CD4-positive, alpha-beta T cell treated with Interleukin-17A for 1 hour (primary cell): Measurements from ENCODE around the gene SLC6A18.

Source experiments
- DNase-seq: peaks from one replicate; pipeline ENCODE4 v3.0.0-alpha.2; 2020

Gene SLC6A18

DNA sequence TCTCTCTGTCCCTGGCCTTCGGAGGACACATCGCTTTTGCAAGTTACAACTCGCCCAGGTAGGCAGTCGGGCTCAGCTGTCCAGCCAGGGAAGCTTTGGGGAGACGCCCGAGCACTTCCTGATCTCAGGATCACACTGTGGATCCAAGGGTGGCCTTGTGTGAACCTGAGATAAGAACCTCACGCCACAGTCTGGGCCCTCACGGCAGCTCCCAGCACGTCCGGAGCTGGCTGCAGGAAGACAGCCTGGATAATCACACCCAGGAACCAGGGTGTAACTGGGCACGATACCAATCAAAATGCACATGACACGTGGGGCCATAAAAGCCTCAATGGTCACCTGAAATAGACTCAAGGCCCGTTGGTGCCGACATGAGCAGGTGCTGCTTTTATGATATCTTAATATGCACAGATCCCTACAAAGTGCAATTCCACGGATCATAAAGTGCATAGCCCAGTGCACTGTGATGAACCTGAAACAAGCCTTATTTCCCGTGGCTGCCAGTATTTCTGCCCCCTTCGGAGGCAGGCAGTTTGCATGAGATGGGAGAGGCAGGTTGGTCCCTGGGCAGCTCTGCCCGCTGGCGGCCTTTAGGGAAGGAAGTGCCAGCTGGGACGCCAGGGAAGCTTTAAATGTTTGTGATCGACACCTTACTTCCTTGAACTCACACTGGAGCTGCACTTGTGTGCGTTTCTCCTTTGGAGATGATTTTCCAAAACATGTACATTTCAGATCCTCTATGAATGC lies 14.5 kb downstream of the SLC6A18 start:
- no peak for DNase-seq

DNA sequence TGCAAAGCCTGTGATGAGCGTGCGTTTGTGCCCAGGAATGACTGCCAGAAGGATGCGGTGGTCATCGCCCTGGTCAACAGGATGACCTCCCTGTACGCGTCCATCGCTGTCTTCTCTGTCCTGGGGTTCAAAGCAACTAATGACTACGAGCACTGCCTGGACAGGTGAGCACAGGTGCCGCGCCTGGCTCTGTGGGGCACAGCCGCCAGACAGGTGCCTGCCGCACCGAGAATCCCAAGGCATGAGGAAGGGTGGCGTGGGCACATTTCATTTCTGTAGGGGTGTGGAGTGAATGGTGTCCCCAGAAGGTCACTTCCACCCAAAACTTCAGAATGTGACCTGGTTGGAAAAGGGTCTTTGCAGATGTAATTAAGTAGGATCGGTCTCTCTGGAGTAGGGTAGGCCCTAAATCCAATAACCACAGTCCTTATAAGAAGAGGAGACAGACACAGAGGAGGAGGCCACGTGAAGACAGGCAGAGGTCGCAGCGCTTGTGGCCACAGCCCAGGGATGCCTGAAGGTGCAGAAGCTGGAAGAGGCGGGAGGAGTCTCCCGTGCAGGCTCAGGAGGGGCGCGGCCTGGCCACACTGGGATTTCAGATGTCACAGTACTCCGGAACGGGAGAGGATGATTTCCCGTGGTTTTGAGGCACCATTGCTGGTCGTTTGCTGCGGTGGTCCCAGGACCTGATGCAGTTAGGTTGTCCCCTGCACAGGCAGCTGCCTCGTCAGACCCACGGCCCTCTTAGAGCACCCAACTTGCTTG lies 15.5 kb downstream of the SLC6A18 start:
- DNase-seq: no peak

DNA sequence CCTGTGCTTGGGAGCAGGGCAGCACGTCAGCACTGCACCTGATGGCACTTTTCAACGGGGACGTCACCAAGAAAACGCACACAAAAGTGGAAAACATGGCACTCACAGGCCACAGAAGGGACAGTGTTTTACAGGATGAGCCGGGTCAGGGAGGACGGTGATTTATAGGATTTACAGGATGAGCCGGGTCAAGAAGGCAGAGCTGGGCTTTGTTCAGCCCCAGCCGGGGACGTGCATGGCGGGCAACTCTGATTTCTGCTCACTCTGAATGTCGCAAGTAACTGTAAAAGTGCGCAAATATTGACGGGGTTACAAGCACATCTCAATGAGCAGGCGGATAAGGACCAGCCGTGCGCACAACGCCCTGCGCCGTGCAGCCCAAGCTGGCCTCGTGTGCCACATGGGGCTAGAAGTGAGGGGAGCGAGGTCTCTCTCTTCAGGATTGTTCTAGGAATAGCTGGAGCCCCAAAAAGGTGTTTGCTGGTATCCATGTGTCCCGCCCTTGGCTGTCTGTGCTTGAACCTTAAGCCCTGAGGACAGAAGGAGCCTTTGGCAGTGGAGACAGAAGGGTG lies 16.4 kb downstream of the SLC6A18 start:
- DNase-seq: no peak

DNA sequence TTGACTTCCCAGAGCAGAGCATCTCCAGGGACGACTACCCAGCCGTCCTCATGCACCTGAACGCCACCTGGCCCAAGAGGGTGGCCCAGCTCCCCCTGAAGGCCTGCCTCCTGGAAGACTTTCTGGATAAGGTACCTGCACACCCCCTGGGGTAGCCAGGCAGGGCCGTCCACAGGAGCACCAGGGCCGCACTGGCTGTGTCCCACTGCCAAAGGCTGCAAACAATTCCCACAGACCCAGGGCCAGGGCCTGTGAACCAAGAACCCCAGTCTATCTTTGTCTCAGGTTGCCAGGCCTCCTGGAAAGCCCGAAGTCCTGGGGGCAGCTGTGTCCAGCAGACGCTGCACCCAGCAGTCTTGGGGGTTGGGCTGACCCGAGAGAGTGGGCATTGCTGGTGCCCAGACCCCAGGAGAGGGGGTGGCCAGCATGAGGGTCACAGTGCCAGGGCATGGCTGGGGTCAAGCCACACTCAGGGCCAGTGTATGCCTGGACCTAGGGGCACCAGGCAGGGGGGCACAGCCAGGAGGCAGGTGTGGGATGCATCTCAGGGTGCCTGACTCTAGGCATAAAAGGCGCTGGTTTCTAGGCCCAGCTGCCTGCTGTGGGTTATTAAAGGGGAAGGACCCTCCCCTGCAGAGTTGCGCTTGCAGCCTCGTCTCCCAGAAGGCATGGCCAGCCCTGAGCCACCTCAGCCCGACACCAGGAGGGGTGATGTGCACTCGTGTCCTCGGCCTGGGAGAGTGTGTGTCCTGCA lies 17.7 kb downstream of the SLC6A18 start:
- DNase-seq: no peak

DNA sequence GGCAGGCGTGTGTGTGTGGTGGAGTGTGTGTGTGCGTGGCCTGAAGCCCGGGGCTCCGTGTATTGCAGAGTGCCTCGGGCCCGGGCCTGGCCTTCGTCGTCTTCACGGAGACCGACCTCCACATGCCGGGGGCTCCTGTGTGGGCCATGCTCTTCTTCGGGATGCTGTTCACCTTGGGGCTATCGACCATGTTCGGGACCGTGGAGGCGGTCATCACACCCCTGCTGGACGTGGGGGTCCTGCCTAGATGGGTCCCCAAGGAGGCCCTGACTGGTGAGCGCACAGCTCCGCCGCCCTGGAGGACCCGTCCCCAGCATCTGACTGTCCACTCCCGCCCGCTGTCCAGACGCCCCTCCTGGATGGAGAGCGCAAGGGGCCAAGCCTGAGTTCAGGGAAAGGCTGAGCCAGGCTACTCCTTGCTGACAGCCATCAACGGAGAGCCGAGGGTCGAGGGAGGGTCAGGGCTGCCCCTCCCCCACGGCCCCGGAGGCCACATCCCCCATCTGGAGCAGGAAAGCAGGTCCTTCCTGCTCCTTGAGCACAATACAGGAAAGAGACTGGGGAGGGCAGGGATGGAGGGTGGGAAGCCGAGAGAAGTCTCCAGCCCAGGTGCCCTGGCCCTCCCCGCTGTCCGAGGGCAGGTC lies 18.4 kb downstream of the SLC6A18 start:
- no peak for DNase-seq

DNA sequence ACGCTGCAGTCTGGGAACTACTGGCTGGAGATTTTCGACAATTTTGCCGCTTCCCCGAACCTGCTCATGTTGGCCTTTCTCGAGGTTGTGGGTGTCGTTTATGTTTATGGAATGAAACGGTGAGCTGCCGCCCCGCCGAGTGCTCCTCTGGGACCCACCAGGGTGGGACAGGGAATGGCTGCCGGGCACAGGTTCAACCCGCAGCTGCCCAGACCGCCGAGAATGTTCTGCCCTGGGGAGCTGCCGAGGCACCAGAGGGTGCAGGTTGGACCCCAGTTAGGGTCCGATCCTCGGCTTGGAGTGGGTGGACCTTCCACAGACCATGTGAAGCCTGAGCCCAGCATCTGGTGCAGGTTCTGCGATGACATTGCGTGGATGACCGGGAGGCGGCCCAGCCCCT lies 19.1 kb downstream of the SLC6A18 start:
- DNase-seq: no peak

DNA sequence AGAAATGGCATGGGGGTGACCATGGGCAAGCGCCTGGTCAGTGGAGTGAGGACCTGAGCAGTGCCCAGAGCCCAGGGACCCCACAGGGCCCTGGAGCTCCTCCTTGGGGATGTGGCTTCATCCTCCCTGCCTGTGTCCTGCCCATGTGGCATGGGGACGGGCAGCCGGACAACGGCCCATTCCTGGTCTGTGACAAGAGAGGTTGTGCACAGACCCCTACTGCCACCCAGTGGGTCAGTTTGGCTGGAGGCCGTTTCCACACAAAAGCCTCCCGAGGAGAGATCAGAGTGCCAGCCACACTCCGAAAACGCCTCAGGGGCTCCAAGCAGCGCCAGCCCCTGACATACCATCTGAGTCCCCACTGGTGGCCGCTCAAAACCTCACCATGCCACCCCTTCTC lies 19.8 kb downstream of the SLC6A18 start:
- DNase-seq: no peak

DNA sequence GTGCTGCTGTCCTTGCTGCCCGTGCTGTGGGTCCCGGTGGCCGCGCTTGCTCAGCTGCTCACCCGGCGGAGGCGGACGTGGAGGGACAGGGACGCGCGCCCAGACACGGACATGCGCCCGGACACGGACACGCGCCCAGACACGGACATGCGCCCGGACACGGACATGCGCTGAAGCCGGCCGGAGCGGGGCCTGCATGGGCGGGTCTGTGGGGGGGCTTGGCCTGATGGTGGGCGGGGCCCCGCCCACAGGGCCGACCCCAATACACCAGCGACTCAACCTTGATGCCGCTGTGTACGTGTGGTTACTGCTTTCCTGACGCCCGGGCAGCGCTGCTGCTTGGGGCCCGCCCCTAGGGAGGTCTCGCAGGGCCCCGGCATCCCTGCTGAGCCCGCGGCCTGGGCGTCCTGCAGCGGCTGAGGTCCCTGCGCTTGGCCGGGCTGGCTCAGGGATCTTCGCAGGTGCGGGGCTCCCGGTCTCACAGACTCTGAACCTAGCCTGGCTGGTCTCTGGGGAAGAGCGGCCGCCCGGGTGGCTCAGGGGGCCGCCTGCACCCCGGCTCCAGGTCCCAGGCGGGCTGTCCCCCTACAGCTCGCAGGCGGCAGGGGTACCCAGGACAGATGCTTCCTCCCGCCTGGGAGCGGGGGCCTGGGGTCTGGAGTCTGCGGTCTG lies 20.9 kb downstream of the SLC6A18 start:
- no peak for DNase-seq

DNA sequence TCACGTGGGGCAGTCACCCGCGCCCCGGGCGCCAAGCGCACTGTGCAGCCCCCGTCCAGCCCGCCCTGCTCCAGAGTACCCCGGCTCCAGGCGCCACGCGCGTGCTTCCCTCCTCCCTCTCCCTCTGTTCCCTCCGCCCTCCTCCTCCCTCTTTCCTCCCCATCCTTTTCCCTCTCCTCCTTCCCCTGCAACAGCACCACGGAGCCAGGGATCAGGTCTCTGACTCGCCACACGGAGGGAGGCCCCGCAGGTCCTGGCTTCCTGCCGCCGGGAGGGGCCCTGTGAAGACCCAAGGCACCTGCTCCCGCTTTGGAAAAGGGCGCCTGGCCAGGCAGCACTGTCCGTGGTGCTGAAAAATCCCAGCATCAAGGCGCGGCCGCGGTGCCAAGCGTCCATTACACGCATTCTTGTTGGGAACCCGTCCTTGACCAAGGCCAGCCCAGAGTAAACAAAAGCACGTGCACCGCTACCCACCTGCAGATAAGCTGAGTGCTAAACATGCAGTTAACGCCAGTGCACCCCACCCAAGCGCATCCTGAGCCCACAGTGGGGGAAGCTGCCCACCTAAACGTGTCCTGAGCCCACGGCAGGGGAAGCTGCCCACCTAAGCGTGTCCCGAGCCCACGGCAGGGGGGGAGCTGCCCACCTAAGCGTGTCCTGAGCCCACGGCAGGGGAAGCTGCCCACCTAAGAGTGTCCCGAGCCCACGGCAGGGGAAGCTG lies 21.7 kb downstream of the SLC6A18 start:
- DNase-seq: no peak

DNA sequence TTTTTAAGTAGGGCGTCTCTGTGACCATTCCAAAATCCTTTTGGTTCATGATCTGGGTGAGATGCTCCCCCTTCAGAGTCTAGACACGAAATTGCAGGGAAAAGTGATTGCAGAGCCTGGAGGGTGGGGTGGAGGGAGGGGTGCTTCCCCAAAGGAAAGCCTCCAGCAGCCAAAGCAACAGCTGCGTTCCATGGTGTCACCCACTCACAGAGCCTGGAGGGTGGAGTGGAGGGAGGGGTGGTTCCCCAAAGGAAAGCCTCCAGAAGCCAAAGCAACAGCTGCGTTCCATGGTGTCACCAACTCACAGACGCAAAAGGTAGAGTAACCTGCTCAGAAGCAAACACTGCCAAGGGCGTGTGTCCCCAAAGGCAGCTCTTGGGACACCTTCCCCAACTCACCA lies 22.6 kb downstream of the SLC6A18 start:
- DNase-seq: no peak

DNA sequence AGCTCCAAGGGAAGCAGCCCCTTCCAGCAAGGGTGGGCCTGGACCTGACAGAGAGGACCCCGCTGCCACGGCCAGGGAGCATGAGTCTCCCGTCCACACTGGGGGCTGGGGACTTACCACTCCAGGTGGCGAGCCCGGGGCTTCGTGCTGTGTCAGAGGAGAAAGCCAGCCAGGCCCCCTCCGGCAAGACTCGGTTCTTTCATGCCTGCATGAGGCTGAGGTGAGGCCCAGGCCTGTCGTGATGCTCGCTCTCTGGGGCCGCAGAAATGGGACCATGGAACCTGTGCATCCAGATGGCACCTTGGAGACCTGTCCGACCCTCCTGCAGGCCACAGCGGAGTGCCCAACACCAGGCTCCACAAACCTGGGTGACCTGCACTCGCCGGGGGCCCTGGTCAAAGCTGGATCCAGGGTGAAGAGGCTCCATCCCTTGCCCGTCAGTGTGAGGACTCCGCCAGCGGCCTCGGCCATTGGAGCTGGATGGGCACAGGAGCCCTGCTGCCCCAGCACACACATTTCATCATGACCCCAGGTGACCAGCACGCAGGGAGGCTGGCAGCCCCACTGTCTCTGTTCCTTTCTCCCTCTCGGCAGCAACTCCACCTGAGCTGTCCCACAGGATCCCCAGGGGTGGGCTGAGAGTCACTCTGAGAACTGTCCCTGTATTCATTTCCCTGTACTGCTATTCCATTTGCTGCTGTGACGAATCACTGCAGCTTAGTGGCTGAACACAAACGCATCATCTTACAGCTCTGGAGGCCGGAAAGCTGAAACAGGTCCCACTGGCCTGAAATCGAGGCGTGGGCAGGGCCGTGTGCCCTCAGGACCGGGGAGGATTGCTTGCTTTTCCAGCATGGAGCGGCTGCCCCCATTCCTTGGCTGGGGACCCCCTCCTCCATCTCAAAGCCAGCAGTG lies 24.4 kb downstream of the SLC6A18 start:
- DNase-seq: no peak

DNA sequence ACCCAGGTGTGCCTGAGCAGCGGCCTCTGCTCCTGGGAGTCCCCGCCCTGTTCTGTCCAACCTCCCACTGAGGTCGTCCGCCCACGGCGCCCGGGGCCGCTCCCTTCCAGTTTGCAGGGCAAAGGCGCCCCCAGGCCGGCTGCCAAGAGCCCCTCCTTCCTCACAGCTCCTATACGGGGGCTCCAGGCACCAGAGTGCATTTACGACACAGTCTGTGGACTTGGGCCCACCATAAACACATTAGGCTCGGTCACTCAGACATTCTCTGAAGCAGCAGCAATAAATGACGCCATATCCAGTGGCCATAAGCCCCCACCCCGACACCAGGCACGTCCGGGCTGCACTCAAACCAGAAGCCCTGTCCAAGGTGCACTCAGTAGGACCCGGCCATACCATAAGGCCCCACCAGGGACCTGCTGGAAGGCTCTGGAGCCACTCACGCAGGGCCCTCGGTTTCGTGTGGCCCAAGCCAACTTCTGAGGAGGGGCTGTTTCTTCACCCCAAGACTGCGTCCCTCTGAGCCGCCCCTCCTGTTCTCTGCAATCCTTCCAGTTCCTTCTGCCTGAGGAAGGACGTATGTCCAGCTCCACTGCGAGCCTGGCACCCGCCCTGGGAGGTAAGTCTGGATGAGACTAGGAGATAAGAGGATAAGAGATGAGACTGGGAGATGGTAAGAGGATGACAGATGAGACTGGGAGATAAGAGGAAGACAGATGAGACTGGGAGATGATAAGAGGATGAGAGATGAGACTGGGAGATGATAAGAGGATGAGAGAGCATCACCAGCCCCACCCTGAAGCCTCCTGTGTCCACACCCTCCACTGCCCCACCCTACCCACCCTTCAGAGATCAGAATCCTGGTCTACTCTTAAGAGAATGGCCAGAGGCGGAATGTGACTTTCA lies 26.7 kb downstream of the SLC6A18 start:
- no peak for DNase-seq

DNA sequence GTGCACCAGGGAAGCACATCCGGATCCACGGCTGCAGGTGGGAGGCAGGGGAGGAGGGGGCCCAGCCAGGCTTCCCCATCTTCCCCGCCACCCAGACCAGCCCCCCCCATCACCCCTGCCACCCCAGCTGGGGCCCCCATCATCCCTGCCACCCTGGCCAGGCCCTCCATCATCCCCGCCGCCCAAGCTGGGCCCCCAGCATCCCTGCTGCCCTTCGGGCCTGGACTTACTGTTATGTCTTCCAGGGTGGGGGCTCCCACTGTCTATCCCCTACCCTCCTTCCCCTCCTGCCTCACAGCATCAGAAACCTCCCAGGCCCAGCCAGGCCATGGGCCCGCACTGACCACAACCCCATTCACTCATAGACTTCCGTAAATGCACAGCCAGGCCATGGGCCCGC lies 27.5 kb downstream of the SLC6A18 start:
- no peak for DNase-seq

DNA sequence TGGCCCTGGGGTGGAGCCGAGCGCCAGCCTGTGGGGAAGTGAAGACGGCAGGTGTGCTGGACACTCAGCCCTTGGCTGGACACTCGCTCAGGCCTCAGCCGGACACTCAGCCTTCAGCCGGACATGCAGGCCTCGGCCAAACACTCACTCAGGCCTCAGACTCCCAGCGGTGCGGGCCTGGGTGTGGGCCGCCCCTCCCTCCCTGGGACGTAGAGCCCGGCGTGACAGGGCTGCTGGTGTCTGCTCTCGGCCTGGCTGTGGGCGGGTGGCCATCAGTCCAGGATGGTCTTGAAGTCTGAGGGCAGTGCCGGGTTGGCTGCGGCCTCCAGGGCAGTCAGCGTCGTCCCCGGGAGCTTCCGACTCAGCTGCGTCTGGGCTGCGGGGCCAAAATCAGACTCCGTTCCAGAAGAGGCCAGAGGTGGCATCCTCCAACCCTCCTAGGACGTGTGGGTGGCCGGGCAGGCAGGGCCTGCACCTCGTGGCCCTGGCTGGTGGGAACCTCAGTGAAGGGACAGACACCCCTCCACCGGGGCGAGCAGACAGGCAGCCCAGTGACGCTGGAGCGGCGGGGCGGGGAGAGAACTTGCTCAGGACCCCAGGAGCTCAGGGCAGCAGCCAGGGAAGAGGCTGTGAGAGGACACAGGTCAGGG lies 28.4 kb downstream of the SLC6A18 start:
- DNase-seq: no peak

DNA sequence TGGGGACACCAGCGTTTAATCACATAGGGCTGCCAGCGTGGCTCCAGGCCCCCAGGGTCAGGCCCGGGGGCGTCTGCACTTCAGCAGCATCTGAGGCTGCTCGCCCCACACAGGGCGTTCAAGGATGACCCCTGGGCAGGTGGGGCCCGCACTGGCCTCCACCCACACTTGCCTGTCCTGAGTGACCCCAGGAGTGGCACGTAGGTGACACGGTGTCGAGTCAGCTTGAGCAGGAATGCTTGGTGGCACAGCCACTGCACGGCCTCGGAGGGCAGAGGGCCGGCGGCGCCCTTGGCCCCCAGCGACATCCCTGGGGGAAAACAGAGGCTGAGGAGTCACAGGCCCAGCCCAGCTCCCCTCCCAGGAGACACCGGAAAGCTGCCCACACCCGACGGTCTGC lies 29.0 kb downstream of the SLC6A18 start:
- no peak for DNase-seq

DNA sequence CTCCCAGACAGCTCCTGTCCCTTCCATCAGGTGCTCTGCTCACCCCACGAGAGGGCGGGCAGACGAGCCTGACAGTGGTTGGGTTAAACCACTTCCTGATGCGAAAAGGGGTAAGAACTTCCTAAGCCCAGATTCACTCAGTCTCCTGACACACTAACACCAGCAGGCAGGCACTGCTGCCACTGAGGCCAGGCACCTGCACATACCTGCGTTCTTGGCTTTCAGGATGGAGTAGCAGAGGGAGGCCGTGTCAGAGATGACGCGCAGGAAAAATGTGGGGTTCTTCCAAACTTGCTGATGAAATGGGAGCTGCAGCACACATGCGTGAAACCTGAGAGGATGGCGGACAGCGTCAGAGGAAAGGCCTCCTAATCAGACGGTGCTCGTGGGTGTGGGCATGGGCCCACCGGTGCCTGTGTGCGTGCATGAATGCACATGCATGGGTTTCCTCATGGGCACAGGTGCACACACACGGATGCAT lies 29.9 kb downstream of the SLC6A18 start:
- peak; percentile 62 for DNase-seq

DNA sequence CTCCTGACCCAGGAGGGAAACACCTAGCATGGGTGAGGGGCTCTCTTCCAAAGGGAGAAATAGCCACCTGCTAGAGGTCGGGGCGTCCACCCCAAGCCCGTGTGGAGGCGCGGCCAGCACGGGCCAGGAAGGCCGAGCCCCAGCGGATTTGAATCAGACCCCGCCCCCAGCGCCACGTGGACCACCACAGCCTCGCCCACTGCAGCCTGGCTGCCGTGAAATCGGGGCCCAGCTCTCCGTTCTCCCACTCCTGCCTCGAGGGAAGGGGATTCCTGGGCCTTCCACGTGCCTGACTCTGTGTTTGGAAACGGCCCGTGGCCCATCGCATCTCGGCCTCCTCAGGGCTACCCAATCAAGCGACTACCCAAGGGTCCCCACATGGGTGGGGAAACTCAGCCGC lies 31.6 kb downstream of the SLC6A18 start:
- DNase-seq: no peak

DNA sequence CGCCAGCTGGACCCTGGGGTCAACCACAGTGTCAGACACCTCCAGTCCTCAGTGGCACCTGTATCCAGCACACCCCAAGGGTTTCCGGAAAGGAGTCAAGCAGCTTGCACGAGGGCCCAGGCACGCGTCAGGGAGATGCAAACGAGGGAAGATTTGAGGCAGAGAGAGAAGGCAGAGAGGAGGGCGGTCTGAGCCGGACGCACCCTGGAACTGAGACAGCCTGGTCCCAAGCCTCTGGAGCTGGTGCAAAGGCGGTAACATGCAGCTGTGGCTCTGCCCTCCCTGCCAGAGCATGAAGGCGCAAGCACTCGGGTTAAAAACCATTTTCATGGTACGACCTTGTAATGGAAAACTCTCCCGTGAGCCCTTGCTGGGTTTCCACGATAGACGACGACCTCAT lies 32.2 kb downstream of the SLC6A18 start:
- DNase-seq: no peak

DNA sequence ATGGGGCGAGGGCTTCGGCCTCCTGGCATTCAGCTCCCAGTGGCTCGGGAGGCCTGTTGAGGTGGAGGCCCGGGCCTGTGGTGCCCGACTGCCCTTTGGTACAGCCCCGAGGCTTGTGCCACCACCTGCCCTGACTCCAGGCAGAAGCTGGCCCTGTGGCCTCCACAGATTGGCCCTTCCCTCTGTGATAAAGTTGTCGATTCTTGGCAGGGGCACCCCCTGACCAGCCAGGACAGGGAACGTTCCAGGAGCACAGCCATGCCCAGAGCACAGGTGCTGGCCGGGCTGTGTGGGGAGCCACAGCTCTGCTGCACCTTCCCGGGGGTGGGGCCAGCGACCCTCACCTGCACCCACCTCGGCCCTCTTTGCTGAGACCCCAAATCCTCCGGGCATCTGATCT lies 32.7 kb downstream of the SLC6A18 start:
- no peak for DNase-seq
